ENCODE measurements around the gene C11orf97. TPM values are rescaled to one million over a fixed set of nuclear protein-coding genes. Genes with fewer than 3 reads are reported as not detected.

The C11orf97 gene
- total and polyA plus RNA-seq, 9 of the 15 experiments (the other 6 are each of a cell fraction or from before 2014, with no cell fraction given), result not detected

GRCh38 chr11:94557421-94557820, 45.2 kb downstream of the C11orf97 start:
- no peaks in the 10 kb centered on the region for H3K79me2 ChIP-seq (ENCODE audit: control insufficient read depth, insufficient read depth, low read length)
- FAIRE-seq (no peak), DNase-seq (ENCODE audit: extremely low read depth in 1 of 4, low spot score in 3 of 4) (no peak), ATAC-seq (no peak)
- no peak overlapping the region for H2AFZ ChIP-seq (ENCODE audit: low read depth, low read length)
- intact Hi-C loops (cut with micrococcal nuclease) (no loop called here), in situ Hi-C loops (cut with MboI) (no loop called here)
- no peak overlapping the region for H3K9ac ChIP-seq (ENCODE audit: insufficient read depth in 1 of 2, low read depth in 2 of 2, low read length in 2 of 2)
- TF ChIP-seq CREB3 (tag; conservative IDR thresholded peaks at IDR 0.05; ENCODE audit: low read depth) (no peak), NR2F6 (CRISPR knock-in tag; IDR thresholded peaks at IDR 0.05) (no peak), RFX7 (CRISPR knock-in tag; IDR thresholded peaks at IDR 0.05) (no peak), ZNF124 (CRISPR knock-in tag; IDR thresholded peaks at IDR 0.05) (no peak), TGIF2 (CRISPR knock-in tag; IDR thresholded peaks at IDR 0.05) (no peak), POLR2A (conservative IDR thresholded peaks at IDR 0.05) (no peak), HDAC8 (tag; IDR thresholded peaks at IDR 0.05) (no peak)
- H3K36me3 ChIP-seq (ENCODE audit: control insufficient read depth, insufficient read depth, low read length), result no peaks in the 10 kb centered on the region
- H3K4me2 ChIP-seq (ENCODE audit: insufficient read depth, low read length), result no peak overlapping the region
- no peaks in the 10 kb centered on the region for H3K9me1 ChIP-seq (ENCODE audit: control insufficient read depth, insufficient read depth, low read length)
- no TSS peak for BruUV-seq (replicated peaks)
- no peak overlapping the region for H3K27ac ChIP-seq (ENCODE audit: extremely low read depth, low read depth, low read length)
- ChIA-PET CTCF (ENCODE audit: low intra/inter-chr PET ratio) (no interaction called here), POLR2A (interaction anchor here (0.7 to 0.8 kb wide), 2 partner anchors 18 to 744 kb away, joined by 3 to 4 read pairs; no protein-coding TSS in a partner anchor)
- no peaks in the 10 kb centered on the region for H3K9me3 ChIP-seq (replicated peaks; ENCODE audit: control insufficient read depth, insufficient read depth, low read depth, low read length)
- H4K20me1 ChIP-seq (replicated peaks; ENCODE audit: control insufficient read depth, insufficient read depth, low read length), result no peaks in the 10 kb centered on the region
- H3K27me3 ChIP-seq (ENCODE audit: control insufficient read depth in 2 of 2, insufficient read depth in 2 of 2, low read length in 2 of 2), result no peaks in the 10 kb centered on the region; a peak in 1 of 5 replicates
- H3K4me3 ChIP-seq, result no peak overlapping the region
- peaks cover 0 to 10% of the 10 kb centered on the region in 2 experiments; a peak in 3 of 5 replicates for H3K4me1 ChIP-seq (replicated peaks in 1 of 2; ENCODE audit: control insufficient read depth in 2 of 2, insufficient read depth in 2 of 2, low read length in 2 of 2)
